Measurements from ENCODE around the gene SMYD3.

SMYD3 gene

GRCh38 chr1:246164764-246165163 is 342.3 kb downstream of the SMYD3 start:
- no peak for DNase-seq

GRCh38 chr1:246162560-246162959 is 344.5 kb downstream of the SMYD3 start:
- no peak for DNase-seq

- DNase-seq, result no peak
Observed at GRCh38 chr1:246161626-246162025, 345.5 kb downstream of the SMYD3 start.

GRCh38 chr1:246160905-246161304 is 346.2 kb downstream of the SMYD3 start:
- no peak for DNase-seq

- no peak for DNase-seq
Observed at GRCh38 chr1:246160374-246160773, 346.7 kb downstream of the SMYD3 start.

GRCh38 chr1:246159279-246160227 is 347.5 kb downstream of the SMYD3 start:
- DNase-seq, result no peak

GRCh38 chr1:246158131-246158530 is 348.9 kb downstream of the SMYD3 start:
- no peak for DNase-seq

GRCh38 chr1:246157516-246157915 is 349.6 kb downstream of the SMYD3 start:
- no peak for DNase-seq

GRCh38 chr1:246156847-246157246 is 350.2 kb downstream of the SMYD3 start:
- no peak for DNase-seq

GRCh38 chr1:246155923-246156322 is 351.2 kb downstream of the SMYD3 start:
- DNase-seq, result no peak

GRCh38 chr1:246153796-246154212 is 353.3 kb downstream of the SMYD3 start:
- DNase-seq, result no peak

- no peak for DNase-seq
Observed at GRCh38 chr1:246152986-246153431, 354.1 kb downstream of the SMYD3 start.

- DNase-seq, result no peak
Observed at GRCh38 chr1:246151796-246152434, 355.2 kb downstream of the SMYD3 start.

- no peak for DNase-seq
Observed at GRCh38 chr1:246149543-246149942, 357.5 kb downstream of the SMYD3 start.

- no peak for DNase-seq
Observed at GRCh38 chr1:246147524-246148461, 359.3 kb downstream of the SMYD3 start.

GRCh38 chr1:246146804-246147523 is 360.1 kb downstream of the SMYD3 start:
- no peak for DNase-seq

- DNase-seq, result no peak
Observed at GRCh38 chr1:246145900-246146299, 361.2 kb downstream of the SMYD3 start.

GRCh38 chr1:246144931-246145330 is 362.1 kb downstream of the SMYD3 start:
- DNase-seq, result no peak

- no peak for DNase-seq
Observed at GRCh38 chr1:246142320-246142893, 364.7 kb downstream of the SMYD3 start.

GRCh38 chr1:246141306-246141705 is 365.8 kb downstream of the SMYD3 start:
- no peak for DNase-seq

- no peak for DNase-seq
Observed at GRCh38 chr1:246139745-246140182, 367.3 kb downstream of the SMYD3 start.

- no peak for DNase-seq
Observed at GRCh38 chr1:246138781-246139180, 368.3 kb downstream of the SMYD3 start.

Data from midbrain (tissue), 1 donor.